Inferior parietal cortex (tissue), 1 donor: ENCODE measurements around the gene ARGLU1.
"Not testable (repeated sequence)": the region's sequence is repeated elsewhere in the genome, so short reads cannot be mapped to it uniquely, and the experiment has no call there.

Source experiments
- DNase-seq: peaks from one replicate; pipeline ENCODE4 v3.0.0-alpha.2; 2016; ENCODE audit errors: extremely low spot score

ARGLU1 gene

GRCh38 chr13:106567474-106568298 is at the start of gene ARGLU1:
ARGLU1 (minus strand) TSS chr13:106568137; CDS start chr13:106567919, 218 bp downstream.
- DNase-seq, result peak; percentile 95

DNA sequence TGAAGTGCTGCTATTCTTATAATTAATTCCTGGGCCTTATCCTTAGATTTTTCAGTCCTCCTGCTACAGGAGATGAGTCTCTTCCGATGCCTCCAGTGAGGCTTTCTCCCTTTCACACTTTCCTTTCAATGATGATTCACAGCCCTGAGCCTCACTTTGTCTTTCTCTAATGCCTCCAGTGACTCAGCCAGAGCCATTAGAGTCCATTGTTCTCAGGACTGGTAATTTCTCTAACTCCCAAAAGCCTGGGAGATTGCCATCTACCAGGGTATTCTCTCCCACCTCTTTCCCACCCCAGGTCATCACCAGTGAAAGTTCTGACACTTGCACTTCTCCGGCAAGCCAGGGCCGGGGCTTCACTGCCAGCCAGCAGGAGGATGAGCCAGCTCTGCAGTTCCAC is 49.6 kb upstream of the ARGLU1 start:
- DNase-seq, result no peak

GRCh38 chr13:106616729-106617128 is 48.8 kb upstream of the ARGLU1 start:
- DNase-seq, result no peak

DNA sequence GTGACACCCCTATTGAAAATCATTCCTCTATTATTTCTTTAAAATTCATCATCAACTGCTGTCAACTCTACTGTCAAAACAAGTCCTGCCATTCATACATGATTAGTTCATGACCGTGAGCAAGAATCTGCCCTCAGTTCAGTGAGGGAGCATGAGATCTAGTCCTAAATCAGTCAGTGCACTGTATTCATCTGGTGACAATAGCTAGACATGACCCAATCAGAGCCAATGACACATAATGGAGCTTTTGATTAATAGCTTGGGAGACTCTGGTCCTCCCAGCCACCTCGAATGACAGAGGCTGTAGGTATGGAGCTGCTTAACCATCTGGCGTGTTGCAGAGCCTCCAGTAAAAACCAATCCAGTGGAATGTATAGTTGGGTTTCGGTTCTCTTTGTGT is 46.9 kb upstream of the ARGLU1 start:
- DNase-seq, result no peak

DNA sequence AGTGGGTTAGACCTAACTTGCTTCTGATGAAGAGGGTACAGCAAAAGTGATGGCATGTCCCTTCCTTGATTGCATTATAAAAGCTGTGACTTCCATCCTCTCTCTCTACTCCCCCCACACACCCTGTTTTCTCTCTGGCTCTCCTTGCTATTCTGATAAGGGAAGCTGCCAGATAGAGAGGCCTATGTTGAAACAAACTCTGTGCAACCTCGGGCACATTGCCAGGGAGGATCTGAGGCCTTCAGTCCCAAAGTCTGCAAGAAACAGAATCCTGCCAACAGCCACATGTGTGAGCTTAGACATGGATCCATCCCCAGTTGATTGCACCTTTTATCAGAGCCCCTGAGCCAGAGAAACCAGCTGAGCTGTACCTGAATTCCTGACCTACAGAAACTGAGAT is 44.8 kb upstream of the ARGLU1 start:
- no peak for DNase-seq

DNA sequence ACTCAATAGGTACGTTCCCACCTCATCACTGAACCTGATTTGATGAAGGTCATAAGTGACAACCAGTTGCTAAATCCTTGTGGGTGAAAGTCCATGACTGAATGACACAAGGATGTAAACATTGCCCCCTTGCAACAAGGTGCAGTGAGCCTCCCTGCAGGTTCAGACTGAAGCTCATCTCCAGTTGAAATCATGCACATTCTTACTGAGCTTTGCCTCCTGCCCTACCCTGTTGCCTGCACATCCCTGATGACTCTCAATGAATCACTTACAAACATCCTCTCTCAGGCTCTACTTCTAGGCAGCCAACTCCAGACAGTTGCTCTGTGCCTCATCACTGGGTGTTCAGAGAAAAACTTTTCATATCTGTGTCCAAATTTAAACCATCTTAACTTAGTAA is 42.5 kb upstream of the ARGLU1 start:
- DNase-seq, result no peak

DNA sequence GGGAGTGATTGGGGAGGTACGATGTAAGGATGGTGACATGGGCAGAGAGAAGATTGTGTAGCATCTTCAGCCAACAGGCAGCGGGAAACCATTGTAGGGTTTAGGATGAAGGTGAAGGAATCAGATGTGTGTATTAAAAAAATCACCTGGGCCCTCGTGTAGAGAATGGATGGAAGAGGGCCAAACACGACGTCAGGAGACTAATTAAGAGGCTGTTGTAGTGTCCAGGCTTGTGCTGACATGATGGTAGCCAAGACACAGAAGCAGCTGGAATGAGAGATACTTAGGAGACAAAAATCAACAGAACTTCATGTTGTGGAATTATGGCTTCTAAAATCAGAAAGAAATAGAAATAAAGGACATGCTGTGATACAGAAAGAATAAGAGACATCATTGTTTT is 41.2 kb upstream of the ARGLU1 start:
- DNase-seq, result no peak

DNA sequence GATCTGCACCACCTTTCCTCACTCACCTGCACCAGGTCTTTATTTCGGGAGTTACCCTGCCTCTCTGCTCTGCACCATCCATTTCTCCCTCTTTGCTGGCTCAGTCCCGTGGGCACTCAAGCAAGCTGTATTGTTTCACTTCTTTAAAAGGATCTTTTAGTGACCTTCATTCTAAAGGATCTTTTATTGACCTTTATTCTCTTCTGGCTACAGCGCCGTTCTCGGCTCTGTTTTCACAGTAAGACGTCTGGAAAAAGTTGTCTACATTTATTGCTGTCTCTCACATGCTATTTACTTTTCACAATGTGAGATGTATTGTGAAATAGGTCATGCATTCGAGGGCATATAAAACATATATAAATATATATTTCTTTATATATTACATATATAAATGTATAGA is 35.6 kb upstream of the ARGLU1 start:
- no peak for DNase-seq

DNA sequence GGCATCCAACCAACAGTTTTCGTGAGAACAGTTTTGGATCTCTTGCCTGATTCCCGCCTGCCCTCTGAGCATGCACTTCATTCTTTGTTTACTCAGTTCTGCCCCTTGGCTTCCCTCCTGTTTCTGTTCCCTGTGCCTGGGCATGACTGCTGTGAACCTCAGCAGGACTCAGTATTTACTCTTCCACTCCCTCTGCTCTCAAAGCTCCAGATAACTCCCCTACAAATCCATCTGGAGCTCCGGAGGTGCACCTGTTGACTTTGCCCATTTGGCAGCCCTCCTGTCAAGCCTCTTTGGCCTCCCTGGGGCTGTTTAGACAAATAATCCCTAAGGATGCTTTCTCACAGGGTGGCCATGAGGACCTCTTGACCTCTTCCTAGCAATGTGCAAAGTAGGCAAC is 34.2 kb upstream of the ARGLU1 start:
- DNase-seq, result no peak

GRCh38 chr13:106601489-106601888 is 33.6 kb upstream of the ARGLU1 start:
- no peak for DNase-seq

GRCh38 chr13:106600798-106601135 is 32.8 kb upstream of the ARGLU1 start:
- not testable (repeated sequence) for DNase-seq

DNA sequence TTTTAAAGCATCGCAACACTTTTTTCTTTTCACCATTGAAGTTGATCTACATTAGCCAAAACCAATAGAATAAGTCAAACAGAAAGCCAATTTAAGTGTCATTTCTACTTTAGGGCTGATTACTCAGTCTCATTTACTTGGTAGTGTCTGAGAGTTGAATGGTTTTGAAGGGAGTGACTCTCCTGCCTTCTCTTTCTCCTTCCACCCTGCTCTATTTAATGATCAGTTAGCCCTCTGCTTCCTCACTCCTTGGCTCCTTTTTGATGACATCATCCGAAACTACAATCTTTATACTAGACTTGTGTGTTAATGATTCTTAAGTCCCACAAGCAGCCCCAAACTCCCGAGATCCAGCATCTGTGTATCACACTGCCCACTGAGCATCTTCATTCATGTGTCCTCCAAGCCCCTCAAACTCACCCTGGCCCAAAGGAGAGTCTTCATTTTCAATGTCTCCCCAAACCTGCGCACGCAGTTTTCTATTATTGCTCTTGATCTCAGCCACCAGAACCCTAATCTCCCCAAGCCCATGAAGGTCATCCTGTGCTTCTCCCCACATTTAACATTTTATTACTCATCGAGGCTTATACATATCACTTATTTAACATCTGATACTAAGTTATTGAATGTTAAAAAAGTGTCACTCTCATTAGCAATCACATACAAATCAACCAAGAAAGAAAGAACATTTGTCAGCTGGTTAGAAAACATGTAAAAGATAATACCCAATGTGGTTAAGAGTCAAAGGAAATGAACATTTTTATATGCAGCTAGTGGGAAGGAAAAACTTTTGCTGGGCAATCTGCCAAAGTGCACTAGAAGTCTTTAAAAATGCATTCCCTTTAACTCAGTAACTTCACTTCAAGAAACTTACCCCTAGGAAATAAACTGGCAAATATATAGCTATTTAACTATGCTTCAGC is 32.2 kb upstream of the ARGLU1 start:
- no peak for DNase-seq

- DNase-seq, result no peak
Observed at GRCh38 chr13:106597749-106598395, 29.9 kb upstream of the ARGLU1 start.

- DNase-seq, result no peak
Observed at GRCh38 chr13:106597186-106597585, 29.2 kb upstream of the ARGLU1 start.

DNA sequence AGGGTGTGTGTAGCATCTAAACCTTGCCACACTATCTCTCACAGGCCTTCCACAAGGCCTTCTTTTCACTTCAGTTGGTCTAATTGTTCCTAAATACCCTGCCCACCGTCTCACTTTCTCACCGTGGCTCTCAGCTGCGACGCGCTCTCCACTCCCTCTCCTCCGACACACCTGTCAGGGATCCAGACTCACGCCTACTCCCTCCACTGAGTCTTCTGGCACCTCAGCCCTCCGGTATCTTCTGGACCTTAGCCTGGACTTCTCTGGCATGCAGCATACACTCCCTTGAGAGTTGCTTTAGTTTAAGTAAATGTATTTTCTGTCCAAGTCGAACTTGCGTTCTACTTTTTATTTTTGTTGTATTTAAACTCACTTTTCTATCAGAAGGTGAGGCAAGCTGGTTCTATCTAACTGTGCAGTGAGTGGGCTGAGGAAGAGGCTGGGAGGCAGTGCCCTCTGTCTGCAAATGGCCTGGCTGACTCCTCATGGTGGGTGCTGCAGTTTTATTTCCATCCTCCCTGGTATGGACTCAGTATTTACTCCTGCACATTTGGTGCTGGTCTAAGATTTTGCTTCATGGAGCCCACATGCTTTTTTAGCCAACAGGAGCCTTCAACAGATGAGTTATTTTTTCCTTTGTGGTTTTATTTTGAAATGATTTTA is 28.5 kb upstream of the ARGLU1 start:
- peak; percentile 42 for DNase-seq

DNA sequence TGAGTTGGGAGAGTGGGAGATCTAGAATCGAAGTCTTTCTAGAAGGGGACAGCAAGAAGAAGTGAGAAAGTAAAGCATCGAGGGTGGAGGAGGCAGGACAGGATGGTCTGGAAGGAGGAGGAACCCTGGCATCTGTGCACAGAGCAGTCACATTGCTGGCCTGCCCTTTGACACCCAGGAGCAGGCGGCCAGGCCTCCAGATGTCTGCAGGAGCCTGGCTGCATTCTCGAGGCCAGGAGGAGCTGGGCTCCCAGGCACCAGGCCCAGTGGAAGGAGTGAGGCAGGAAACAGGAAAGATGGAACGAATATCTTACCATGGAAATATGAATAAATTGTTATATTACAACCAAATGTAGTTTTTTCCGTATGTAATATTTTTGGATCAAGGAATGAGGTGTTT is 27.7 kb upstream of the ARGLU1 start:
- no peak for DNase-seq

GRCh38 chr13:106594980-106595379 is 27.0 kb upstream of the ARGLU1 start:
- DNase-seq, result peak; percentile 34

GRCh38 chr13:106593132-106593531 is 25.2 kb upstream of the ARGLU1 start:
- no peak for DNase-seq

DNA sequence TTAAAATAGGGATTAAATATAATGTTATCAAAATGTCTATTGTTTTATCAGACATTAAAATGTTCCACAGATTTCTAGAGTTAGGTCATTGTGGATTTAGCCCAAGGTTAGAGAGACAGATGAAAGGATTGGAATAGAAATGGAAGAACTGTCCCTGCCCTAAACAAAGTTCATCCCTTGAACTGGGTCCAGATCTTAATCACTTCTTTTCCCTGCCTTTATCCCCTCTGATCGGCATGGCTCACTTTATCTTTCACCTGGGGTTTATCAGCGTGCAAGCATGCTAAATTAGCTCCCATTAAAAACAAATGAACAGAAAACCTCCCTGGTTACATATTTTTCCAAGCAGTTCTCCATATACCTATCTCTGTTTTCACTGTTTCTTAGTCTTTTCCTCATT is 23.4 kb upstream of the ARGLU1 start:
- no peak for DNase-seq

DNA sequence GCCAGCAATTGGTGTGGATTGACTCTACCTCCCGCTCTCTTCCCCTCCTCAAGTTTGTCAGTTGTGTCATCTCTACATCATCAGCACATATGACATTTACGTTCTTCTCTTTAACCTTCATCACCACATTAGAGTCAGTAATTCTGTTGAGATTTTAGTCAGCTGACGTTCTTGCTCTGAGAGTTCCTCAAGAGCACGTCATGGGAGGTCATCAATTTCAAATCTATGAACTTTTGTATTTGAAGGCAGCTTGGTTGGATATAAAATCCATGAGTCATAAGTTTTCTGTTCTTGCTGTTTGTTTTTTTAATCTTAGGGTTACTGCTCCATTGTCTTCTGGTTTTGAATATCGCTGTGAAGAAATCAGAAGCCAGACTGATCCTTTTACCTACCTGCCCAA is 21.8 kb upstream of the ARGLU1 start:
- no peak for DNase-seq

DNA sequence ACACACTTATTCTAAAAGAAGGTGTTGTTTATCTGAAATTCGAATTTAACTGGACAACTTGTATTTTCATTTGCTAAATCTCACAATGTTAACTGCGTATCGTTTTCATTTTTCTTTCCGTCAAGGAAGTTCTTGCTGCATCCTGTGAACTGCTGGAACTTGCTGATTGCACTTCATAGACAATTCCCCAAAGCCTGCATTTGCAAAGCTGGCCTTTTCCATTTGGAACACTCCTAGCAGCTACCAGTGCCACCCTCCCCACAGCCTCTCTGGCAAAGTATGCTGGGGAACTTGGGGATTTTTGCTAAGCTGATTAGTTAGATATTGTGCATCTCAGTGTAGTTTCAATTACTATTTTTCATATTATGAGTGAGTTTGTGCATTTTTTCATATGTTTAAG is 20.4 kb upstream of the ARGLU1 start:
- DNase-seq, result no peak

- DNase-seq, result no peak
Observed at GRCh38 chr13:106587787-106588186, 19.9 kb upstream of the ARGLU1 start.
